ENCODE results near the gene L1CAM. TPM values are rescaled to one million over a fixed set of nuclear protein-coding genes. Genes with fewer than 3 reads are reported as not detected.

L1CAM gene
- 28.6 and 30.0 TPM in 2 replicates for total RNA-seq

GRCh38 chrX:153885968-153886903, at the start of gene L1CAM:
Gene L1CAM (minus strand): TSS chrX:153886173. CDS start chrX:153875836, 10,337 bp downstream.

GRCh38 chrX:153934762-153935325, 48.9 kb upstream of the L1CAM start, which contains the start of gene NAA10:
Gene NAA10 (minus strand): TSS chrX:153935037. CDS start chrX:153934904, 133 bp downstream.

GRCh38 chrX:153925739-153926551, 40.0 kb upstream of the L1CAM start, which contains the start of gene ARHGAP4:
Gene ARHGAP4 (minus strand): TSS chrX:153926264. CDS start chrX:153926202, 62 bp downstream.

GRCh38 chrX:153903991-153904957, 18.3 kb upstream of the L1CAM start, which contains the start of gene AVPR2:
Gene AVPR2 (plus strand): TSS chrX:153904673. CDS start chrX:153905146, 473 bp downstream.

GRCh38 chrX:153829799-153830639, 56.0 kb downstream of the L1CAM start, which contains the start of gene PDZD4:
Gene PDZD4 (minus strand): TSS chrX:153830544. CDS start chrX:153830298, 246 bp downstream.

Other genes with a start within 250 kb of the L1CAM start
- gene DUSP9, start 239.0 kb downstream of the L1CAM start, total RNA-seq: 0.34 and 0.45 TPM in 2 replicates
- 0.15 TPM in 1 of 2 replicates, not detected in the other for gene PNCK, start 212.4 kb downstream of the L1CAM start, total RNA-seq
- gene SLC6A8, start 198.2 kb downstream of the L1CAM start, total RNA-seq: 7.9 and 8.7 TPM in 2 replicates
- 84.3 and 104 TPM in 2 replicates for gene BCAP31, start 161.8 kb downstream of the L1CAM start, total RNA-seq
- gene ABCD1, start 161.3 kb downstream of the L1CAM start, total RNA-seq: 10.3 and 11.9 TPM in 2 replicates
- gene PLXNB3, start 121.9 kb downstream of the L1CAM start, total RNA-seq: 4.2 and 5.8 TPM in 2 replicates
- gene SRPK3, start 105.1 kb downstream of the L1CAM start, total RNA-seq: 0.59 and 0.84 TPM in 2 replicates
- gene IDH3G, start 91.8 kb downstream of the L1CAM start, total RNA-seq: 94.1 and 96.8 TPM in 2 replicates
- gene SSR4, start 91.5 kb downstream of the L1CAM start, total RNA-seq: 187 and 269 TPM in 2 replicates
- gene PDZD4, start 55.6 kb downstream of the L1CAM start, total RNA-seq: 0.30 and 0.50 TPM in 2 replicates
- 0.50 TPM in 1 of 2 replicates, not detected in the other for gene AVPR2, start 18.5 kb upstream of the L1CAM start, total RNA-seq
- 2.2 and 3.7 TPM in 2 replicates for gene ARHGAP4, start 40.1 kb upstream of the L1CAM start, total RNA-seq
- 169 and 189 TPM in 2 replicates for gene NAA10, start 48.9 kb upstream of the L1CAM start, total RNA-seq
- gene RENBP, start 58.5 kb upstream of the L1CAM start, total RNA-seq: 0.30 and 0.84 TPM in 2 replicates
- 39.3 and 43.1 TPM in 2 replicates for gene HCFC1, start 85.6 kb upstream of the L1CAM start, total RNA-seq
- 4.7 and 5.1 TPM in 2 replicates for gene TMEM187, start 86.6 kb upstream of the L1CAM start, total RNA-seq
- 82.9 and 93.1 TPM in 2 replicates for gene IRAK1, start 133.7 kb upstream of the L1CAM start, total RNA-seq
- gene MECP2, start 211.5 kb upstream of the L1CAM start, total RNA-seq: 13.4 and 13.8 TPM in 2 replicates